Muscle layer of colon (tissue), 2 donors: ENCODE measurements around the gene PROC.
"Not testable (repeated sequence)": the region's sequence is repeated elsewhere in the genome, so short reads cannot be mapped to it uniquely, and the experiment has no call there.

Experiments used
- H3K27ac ChIP-seq: one replicate; pipeline ENCODE4 v1.7.0; 2013; ENCODE audit warnings: low read depth, mild to moderate bottlenecking, low read length, moderate library complexity
- H3K27me3 ChIP-seq, 2 donors: one replicate each; pipeline ENCODE4 v1.7.0; 2013; ENCODE audit warnings: low read length in 2 of 2, mild to moderate bottlenecking in 2 of 2; ENCODE audit not compliant: insufficient read depth in 2 of 2, control insufficient read depth in 1 of 2
- H3K36me3 ChIP-seq: one replicate; pipeline ENCODE4 v1.7.0; 2013; ENCODE audit warnings: mild to moderate bottlenecking, low read length; ENCODE audit not compliant: insufficient read depth
- H3K4me1 ChIP-seq: one replicate; pipeline ENCODE4 v1.7.0; 2013; ENCODE audit warnings: mild to moderate bottlenecking, low read length; ENCODE audit not compliant: insufficient read depth
- H3K4me3 ChIP-seq, 2 donors: one replicate each; pipeline ENCODE4 v1.7.0; 2013; ENCODE audit warnings: low read length in 2 of 2, low read depth in 1 of 2, mild to moderate bottlenecking in 1 of 2, moderate library complexity in 1 of 2
- H3K9ac ChIP-seq: one replicate; pipeline ENCODE4 v1.7.0; 2013; ENCODE audit warnings: low read length
- H3K9me3 ChIP-seq: one replicate; pipeline ENCODE4 v1.7.0; 2013; ENCODE audit warnings: mild to moderate bottlenecking, low read length
- donor health status: abdominal sarcoma.
- donor health status: Adenocarcinoma of cecum.

PROC gene

DNA sequence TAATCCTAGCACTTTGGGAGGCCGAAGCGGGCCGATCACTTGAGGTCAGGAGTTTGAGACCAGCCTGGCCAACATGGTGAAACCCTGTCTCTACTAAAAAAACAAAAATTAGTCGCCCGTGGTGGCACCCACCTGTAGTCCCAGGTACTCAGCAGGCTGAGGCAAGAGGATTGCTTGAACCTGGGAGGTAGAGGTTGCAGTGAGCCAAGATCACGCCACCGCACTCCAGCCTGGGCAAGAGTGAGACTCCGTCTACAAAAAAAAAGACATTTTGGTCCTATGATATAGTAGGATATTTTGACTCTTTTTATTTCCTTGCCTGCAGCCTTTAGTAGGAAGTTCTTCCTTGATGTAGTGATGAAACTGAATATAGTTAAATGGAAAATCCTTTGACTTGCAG lies 8.5 kb upstream of the PROC start:
- H3K27ac ChIP-seq, H3K27me3 ChIP-seq, H3K9me3 ChIP-seq, H3K36me3 ChIP-seq, H3K9ac ChIP-seq, H3K4me3 ChIP-seq: not testable (repeated sequence)
- H3K4me1 ChIP-seq, result peaks cover 11% of the 10 kb centered on the region

DNA sequence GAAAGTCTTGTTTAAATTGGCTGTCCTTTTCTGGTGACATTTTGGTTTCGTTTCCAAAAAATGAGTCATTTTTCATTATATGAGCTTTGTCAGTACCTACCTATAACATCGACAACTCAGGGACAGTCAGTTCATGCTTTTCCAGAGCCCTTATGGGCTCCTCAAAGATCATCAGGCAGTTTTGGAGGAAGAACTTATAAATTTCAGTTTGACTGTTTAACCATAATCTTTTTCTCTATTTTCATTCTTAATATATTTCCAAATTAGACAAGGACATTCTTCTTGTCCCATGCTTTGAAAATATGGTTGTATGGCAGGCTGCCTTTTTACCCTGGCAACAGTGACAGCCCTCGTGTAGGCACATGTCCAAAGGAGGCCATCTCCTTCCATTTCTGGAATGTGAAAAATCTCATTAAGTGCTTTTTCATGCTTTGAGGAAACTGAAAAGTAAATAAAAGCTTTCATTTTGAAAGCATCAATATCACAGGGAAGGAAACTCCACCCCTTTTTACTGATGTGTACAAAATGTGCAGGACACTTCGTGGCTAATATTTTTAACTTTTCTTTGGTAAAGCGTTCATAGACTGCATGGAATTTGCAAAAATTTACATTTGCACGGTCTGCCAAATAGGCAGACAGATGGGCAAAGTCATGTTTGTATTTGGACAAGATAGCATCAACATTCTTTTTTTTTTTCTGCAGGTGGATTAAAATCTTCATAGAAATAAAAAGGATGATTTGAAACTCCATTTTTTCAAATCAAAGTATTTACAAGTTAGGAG lies 7.2 kb upstream of the PROC start:
- H3K9ac ChIP-seq, result no peak overlapping the region
- peaks cover 0 to 5% of the 10 kb centered on the region in 2 donors for H3K27me3 ChIP-seq
- H3K4me1 ChIP-seq, result peaks cover 11% of the 10 kb centered on the region
- H3K9me3 ChIP-seq, result no peaks in the 10 kb centered on the region
- H3K36me3 ChIP-seq, result no peaks in the 10 kb centered on the region
- no peak overlapping the region for H3K4me3 ChIP-seq
- H3K27ac ChIP-seq, result no peak overlapping the region

DNA sequence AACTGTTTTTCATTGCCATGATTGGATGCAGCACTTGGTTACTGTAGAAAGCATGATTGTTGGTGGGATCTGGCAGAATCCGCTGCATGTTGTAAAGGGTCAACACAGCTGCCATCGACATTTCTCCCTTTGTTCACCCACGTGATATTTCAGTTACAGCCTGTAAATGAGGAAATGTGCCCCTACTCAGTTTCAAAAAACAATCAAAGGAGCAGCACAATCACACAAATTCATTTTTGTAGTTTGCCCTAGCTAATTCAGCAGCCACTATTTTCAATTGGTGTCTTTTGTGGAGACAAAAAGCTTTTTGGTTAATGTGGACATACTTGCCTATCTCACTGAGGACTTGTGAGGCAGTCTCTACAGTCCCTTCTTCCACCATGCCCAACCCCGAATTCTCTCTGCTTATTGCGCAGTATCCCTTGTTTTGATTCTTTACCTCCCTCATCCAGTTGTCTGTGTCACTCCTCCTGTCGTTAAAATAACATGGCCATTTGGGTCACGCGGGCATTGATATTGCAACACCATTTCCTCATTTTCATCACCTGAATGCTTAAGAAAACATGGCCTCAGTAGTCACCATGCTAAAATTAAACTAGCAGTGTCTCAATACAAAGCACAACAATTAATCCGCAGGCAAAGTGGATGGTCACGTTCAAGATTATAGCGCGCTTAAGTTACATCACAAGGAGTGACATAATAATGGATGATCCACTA lies 6.4 kb upstream of the PROC start:
- no peaks in the 10 kb centered on the region for H3K36me3 ChIP-seq
- no peak overlapping the region for H3K9ac ChIP-seq
- no peak overlapping the region for H3K27ac ChIP-seq
- H3K4me3 ChIP-seq, result no peak overlapping the region
- H3K9me3 ChIP-seq, result no peaks in the 10 kb centered on the region
- H3K4me1 ChIP-seq, result peaks cover 11% of the 10 kb centered on the region
- peaks cover 2 to 9% of the 10 kb centered on the region in 2 donors for H3K27me3 ChIP-seq

DNA sequence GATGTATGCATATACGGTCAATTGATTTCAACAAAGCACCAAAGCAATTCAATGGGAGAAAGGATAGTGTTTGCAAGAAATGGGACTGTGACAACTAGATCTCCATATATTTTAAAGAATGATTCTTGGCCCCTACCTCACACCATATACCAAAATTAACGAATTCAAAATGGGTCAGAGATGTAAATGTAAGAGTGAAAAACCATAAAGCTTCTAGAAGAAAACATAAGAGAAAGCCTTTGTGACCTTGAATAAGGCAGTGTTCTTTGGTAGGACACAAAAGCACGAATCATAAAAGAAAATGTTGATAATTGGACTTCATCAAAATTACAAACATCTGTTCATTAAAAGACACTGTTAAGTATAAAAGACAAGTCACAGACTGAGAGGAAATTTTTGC lies 5.0 kb upstream of the PROC start:
- H3K9ac ChIP-seq, result no peak overlapping the region
- no peak overlapping the region for H3K27ac ChIP-seq
- H3K9me3 ChIP-seq, result no peaks in the 10 kb centered on the region
- no peaks in the 10 kb centered on the region for H3K36me3 ChIP-seq
- H3K27me3 ChIP-seq, result peaks cover 8 to 9% of the 10 kb centered on the region in 2 donors
- H3K4me3 ChIP-seq, result no peak overlapping the region
- H3K4me1 ChIP-seq, result peaks cover 4% of the 10 kb centered on the region

DNA sequence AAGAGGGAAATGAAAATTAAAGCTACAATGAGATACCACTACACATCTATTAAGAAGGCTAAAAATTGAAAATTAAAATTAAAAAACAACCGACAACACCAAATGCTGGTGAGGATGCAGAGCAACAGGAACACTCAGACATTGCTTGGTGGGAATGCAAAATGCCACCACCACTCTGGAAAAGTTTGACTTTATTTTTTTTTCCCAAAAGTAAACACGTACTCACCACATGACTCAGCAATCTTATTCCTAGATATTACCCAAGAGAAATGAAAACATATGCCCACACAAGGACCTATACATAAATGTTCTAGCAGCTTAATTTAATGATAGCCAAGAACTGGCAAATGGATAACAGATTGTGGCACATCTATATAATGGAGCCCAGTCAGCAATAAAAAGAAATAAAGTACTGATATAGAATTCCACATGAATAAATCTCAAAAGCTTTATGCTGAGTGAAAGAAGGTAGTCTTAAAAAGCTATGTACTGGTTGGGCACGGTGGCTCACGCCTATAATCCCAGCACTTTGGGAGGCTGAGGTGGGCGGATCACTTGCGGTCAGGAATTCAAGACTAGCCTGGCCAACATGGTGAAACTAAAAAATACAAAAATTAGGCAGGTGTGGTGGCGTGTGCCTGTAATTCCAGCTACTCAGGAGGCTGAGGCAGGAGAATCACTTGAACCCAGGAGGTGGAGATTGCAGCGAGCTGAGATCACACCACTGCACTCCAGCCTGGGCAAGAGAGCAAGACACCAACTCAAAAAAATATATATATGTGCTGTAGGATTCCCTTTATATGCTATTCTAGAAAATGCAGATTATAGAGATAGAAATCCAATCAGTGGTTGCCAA lies 4.2 kb upstream of the PROC start:
- Histone ChIP-seq H3K4me1 (peaks cover 4% of the 10 kb centered on the region), H3K9ac (no peak overlapping the region), H3K36me3 (no peaks in the 10 kb centered on the region), H3K4me3 (no peak overlapping the region), H3K9me3 (no peaks in the 10 kb centered on the region), H3K27me3 (peaks cover 8 to 9% of the 10 kb centered on the region in 2 donors), H3K27ac (no peak overlapping the region)

DNA sequence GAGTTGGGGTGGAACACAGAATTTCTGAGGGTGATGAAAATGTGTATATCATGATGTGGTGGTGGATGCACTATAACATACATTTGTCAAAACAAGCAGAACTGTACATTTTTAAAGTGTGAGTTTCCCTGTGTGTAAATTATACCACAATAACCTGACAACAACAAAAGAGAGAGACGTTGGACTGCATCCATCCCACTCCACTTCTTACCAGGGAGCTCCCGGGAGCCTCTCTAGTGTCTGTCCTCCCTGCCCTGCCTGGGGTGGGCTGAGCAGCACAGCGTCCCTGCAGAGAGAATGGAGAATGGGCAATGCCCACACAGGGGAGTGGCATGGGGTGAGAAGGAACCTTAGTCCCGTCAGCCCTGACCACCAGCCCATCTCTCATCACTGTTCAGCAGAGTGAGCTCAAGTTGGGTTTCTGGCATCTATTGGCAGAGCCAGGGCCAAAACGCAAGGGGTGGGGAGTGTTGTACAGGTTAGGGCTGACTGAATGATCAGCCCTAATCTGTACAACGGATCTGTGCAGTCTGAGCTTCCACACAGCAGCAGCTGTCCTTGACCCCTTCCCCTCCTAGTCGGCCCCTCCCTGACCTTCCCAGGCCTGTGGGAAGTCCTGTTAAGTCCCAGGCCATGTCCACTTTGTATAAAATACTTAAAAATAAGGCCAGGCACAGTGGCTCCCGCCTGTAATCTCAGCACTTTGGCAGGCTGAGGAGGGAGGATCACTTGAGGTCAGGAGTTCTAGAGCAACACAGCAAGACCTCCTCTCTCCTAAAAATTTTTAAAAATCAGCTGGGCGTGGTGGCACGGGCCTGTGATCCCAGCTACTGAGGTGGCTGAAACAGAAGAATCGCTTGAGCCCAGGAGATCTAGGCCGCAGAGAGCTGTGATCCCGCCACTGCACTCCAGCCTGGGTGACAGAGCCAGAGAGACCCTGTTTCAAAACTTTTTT lies 3.3 kb upstream of the PROC start:
- H3K4me1 ChIP-seq, result peaks cover 4% of the 10 kb centered on the region
- no peak overlapping the region for H3K9ac ChIP-seq
- H3K27ac ChIP-seq, result no peak overlapping the region
- H3K36me3 ChIP-seq, result no peaks in the 10 kb centered on the region
- H3K27me3 ChIP-seq, result peaks cover 9% of the 10 kb centered on the region in 2 donors
- H3K4me3 ChIP-seq, result no peak overlapping the region
- H3K9me3 ChIP-seq, result no peaks in the 10 kb centered on the region

DNA sequence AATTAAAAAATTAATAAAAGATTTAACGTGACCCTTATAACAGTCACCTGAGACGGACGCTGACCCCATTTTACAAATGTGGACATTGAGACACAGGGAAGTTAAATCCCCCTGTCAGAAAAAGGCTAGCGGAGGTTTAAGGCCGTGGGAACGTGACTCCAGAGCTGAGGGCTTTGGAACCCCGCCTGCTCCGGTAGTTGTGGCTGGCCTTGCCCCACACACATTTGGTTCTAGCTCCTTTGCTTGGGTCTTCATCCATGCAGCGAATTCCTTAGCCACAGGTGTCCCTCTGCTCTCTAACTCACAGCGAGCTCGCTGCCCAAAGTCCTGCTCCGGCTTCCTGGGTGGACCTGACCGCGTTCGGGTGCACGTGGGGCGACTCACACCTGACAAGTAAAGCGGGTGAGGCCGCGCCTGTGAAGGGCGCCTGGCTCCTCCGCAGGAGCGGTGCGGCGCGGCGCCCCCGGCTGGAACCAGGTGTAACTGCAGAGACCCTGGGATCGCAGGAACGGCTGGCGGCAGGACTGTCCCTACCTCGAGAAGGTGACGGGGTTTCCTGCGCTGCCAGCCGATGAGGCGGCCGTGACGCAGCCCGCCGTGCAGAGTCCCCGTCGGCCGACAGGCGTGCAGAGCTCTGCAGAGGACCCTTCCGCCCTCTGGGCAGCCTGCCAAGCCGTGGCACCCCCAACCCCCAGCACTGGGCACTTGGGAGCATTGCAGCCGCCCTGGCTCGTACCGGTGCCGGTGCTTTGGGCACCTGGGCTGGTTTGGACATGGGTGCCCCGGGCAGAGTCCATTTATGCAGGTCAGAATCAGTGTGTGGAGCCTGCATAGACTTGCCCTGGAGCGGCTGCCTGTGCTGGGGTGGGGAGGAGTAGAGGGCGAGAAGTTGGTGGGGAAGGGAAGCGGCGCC lies 2.4 kb upstream of the PROC start:
- Histone ChIP-seq H3K9me3 (no peaks in the 10 kb centered on the region), H3K4me1 (peaks cover 4% of the 10 kb centered on the region), H3K4me3 (peak overlapping the region in 1 of 2 donors; percentile 21), H3K36me3 (no peaks in the 10 kb centered on the region), H3K27me3 (peaks cover 15 to 17% of the 10 kb centered on the region in 2 donors), H3K27ac (no peak overlapping the region), H3K9ac (no peak overlapping the region)

DNA sequence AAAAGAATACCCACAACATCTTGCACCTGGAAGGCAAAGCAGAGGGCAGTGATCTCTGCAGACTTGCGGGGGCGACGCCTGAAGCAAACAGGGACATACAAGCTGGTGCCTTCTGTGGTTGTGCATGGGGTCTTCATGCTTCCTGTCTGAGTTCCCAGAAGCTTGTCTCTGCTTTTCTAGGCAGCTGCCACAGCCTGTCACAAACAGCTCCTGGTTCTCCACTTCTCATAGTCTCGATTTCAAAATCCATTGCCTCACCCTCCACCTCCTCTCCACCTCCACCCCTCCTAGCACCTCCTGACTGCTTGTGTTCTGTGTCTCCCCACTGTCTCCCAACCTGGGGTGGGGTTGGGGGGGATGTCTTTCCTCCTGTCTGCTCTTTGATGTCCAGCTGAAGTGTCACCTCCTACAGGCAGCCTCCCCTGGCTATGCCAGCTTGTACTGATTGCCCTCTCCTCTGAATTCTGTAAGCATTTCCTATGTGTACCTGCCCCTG lies 1.7 kb upstream of the PROC start:
- no peaks in the 10 kb centered on the region for H3K9me3 ChIP-seq
- H3K4me1 ChIP-seq, result peaks cover 1% of the 10 kb centered on the region
- H3K4me3 ChIP-seq, result peak overlapping the region in 1 of 2 donors; percentile 21
- H3K36me3 ChIP-seq, result no peaks in the 10 kb centered on the region
- no peak overlapping the region for H3K9ac ChIP-seq
- peaks cover 15 to 17% of the 10 kb centered on the region in 2 donors for H3K27me3 ChIP-seq
- no peak overlapping the region for H3K27ac ChIP-seq

DNA sequence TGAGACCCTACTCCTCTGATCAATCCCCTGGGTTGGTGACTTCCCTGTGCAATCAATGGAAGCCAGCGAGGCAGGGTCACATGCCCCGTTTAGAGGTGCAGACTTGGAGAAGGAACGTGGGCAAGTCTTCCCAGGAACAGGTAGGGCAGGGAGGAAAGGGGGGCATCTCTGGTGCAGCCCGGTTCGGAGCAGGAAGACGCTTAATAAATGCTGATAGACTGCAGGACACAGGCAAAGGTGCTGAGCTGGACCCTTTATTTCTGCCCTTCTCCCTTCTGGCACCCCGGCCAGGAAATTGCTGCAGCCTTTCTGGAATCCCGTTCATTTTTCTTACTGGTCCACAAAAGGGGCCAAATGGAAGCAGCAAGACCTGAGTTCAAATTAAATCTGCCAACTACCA lies 821 bp upstream of the PROC start:
- peaks cover 17 to 23% of the 10 kb centered on the region in 2 donors for H3K27me3 ChIP-seq
- H3K27ac ChIP-seq, result no peak overlapping the region
- no peaks in the 10 kb centered on the region for H3K4me1 ChIP-seq
- H3K36me3 ChIP-seq, result no peaks in the 10 kb centered on the region
- no peak overlapping the region for H3K4me3 ChIP-seq
- no peak overlapping the region for H3K9ac ChIP-seq
- no peaks in the 10 kb centered on the region for H3K9me3 ChIP-seq

DNA sequence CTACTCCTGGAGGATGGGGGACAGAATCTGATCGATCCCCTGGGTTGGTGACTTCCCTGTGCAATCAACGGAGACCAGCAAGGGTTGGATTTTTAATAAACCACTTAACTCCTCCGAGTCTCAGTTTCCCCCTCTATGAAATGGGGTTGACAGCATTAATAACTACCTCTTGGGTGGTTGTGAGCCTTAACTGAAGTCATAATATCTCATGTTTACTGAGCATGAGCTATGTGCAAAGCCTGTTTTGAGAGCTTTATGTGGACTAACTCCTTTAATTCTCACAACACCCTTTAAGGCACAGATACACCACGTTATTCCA lies 844 bp downstream of the PROC start:
- Histone ChIP-seq H3K9me3 (no peaks in the 10 kb centered on the region), H3K27ac (no peak overlapping the region), H3K4me3 (no peak overlapping the region), H3K27me3 (peaks cover 17 to 38% of the 10 kb centered on the region in 2 donors), H3K36me3 (no peaks in the 10 kb centered on the region), H3K9ac (no peak overlapping the region), H3K4me1 (no peaks in the 10 kb centered on the region)
